ENCODE measurements around the gene KCTD5. TPM values are rescaled to one million over a fixed set of nuclear protein-coding genes. Genes with fewer than 3 reads are reported as not detected.
"Not testable (repeated sequence)": the region's sequence is repeated elsewhere in the genome, so short reads cannot be mapped to it uniquely, and the experiment has no call there.

The KCTD5 gene
- total and polyA plus RNA-seq, 2 of the 8 experiments (the other 6 are each of a cell fraction or from before 2014, with no cell fraction given), result 26.6 to 31.8 TPM

DNA sequence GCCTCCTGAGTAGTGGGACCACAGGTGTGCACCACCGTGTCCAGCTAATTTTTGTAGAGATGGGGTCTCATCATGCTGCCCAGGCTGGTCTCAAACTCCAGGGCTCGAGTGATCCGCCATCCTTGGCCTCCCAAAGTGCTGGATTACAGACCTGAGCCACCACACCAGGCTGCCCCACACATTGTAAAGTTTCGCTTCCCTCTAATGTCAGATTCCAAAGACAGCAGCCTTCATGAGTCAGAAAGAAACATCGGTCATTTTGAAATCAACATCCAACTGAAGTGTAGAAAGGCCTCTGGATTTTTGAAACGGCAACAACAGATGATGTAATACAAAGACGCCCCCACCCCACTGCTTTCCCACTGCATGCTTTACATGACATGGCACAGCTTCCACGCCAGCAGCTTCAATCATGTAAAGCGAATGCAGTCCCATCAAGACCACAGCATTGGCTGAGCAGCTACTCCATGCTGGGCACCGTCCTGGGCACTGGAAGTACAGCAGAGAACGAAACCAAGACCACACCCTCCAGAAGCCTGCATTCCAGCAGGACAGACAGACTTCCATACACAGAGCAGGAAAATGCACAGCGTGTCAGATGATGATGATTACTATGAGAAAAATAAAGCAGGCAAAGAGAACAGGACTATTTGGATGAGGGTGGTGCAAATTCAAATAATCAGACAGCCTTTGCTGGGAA lies 37.4 kb upstream of the KCTD5 start:
- H3K4ac ChIP-seq (replicated peaks; ENCODE audit: insufficient read length, low read depth, low read length); H3K9ac ChIP-seq (replicated peaks in 1 of 4; ENCODE audit: extremely low read depth in 1 of 4, low read depth in 3 of 4, low read length in 3 of 4); H2BK15ac ChIP-seq (ENCODE audit: low read length); H2BK120ac ChIP-seq (replicated peaks; ENCODE audit: low read depth, low read length); H3K4me3 ChIP-seq (ENCODE audit: extremely low read depth in 1 of 4, insufficient read depth in 2 of 4, low read depth in 3 of 4, low read length in 4 of 4); H3K36me3 ChIP-seq (ENCODE audit: control insufficient read depth in 2 of 4, insufficient read depth in 4 of 4, low read length in 3 of 4); H3K4me2 ChIP-seq (ENCODE audit: insufficient read depth in 1 of 2, low read depth in 2 of 2, low read length in 2 of 2); H2BK12ac ChIP-seq (ENCODE audit: low read depth, low read length); H2AFZ ChIP-seq (ENCODE audit: low read length); H2AK5ac ChIP-seq (ENCODE audit: low read depth, low read length); H3K4me1 ChIP-seq (replicated peaks in 1 of 4; ENCODE audit: control insufficient read depth in 3 of 4, insufficient read depth in 4 of 4, low read length in 3 of 4); H3K27ac ChIP-seq (ENCODE audit: low read depth, low read length); H4K8ac ChIP-seq (ENCODE audit: extremely low read depth, insufficient read depth, low read length); POLR2A ChIA-PET (ENCODE audit: partially characterized antibody); H3K56ac ChIP-seq (replicated peaks; ENCODE audit: insufficient read length, low read depth, low read length); DNase-seq (ENCODE audit: low read depth in 1 of 2, low spot score in 2 of 2); H3K79me1 ChIP-seq (ENCODE audit: low read depth, low read length); H3K18ac ChIP-seq (ENCODE audit: extremely low read depth, low read length); H2BK5ac ChIP-seq (ENCODE audit: low read depth, low read length); H3K79me2 ChIP-seq (ENCODE audit: control insufficient read depth in 1 of 2, insufficient read depth in 2 of 2, low read length in 2 of 2); H3K27me3 ChIP-seq (replicated peaks in 1 of 4; ENCODE audit: control insufficient read depth in 3 of 4, extremely low read depth in 1 of 4, insufficient read depth in 3 of 4, low read length in 3 of 4); CTCF ChIA-PET (ENCODE audit: partially characterized antibody); H3K9me3 ChIP-seq (ENCODE audit: insufficient read depth in 2 of 2, low read depth in 1 of 2, low read length in 1 of 2); H3K23ac ChIP-seq (ENCODE audit: insufficient read length); H3K23me2 ChIP-seq (ENCODE audit: low read depth, low read length); FAIRE-seq; H3K14ac ChIP-seq (ENCODE audit: insufficient read length); H4K20me1 ChIP-seq (replicated peaks in 1 of 2; ENCODE audit: control insufficient read depth in 1 of 2, insufficient read depth in 2 of 2, low read length in 2 of 2); H4K5ac ChIP-seq (ENCODE audit: insufficient read length, low read depth, low read length); H2BK20ac ChIP-seq (ENCODE audit: low read length); H4K91ac ChIP-seq (replicated peaks; ENCODE audit: insufficient read length, low read length): not testable (repeated sequence)
- WGBS, 2 experiments (ENCODE audit: extremely low coverage in 1 of 2, insufficient coverage in 1 of 2, insufficient read length in 1 of 2, insufficient replicate concordance in 2 of 2, low coverage in 1 of 2, low lambda C conversion rate in 2 of 2, missing lambda C conversion rate in 1 of 2), result no CpG with 5 or more reads among the region's 12 CpGs

DNA sequence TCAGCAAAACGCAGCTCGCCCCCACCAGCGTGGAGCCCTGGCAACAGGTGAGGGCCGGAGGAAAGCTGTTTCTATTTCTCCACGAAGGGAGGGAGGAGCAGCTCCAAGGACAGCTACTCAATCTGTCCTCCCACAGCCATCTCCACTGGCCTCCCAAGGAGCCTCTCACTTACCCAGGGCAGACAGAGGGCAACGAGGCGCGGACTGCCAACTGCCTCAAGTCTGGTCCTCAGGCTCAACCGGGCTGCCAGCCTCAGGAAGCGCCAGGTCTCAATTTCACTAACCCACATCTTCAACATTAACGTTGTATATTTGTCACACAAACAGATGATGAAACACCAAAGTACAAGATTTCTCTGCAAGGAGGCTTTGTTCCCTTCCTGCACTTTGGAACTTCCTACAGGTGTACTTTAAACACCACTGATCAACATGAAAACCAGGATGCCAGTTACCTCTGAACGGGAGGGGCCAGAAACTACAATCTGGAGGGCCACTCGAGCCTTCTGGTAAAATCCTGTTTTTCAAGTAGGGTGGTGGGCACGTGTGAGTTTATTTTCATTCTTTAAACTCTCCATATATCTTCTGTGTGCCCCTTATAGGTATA lies 31.0 kb upstream of the KCTD5 start:
- H3K27ac ChIP-seq (ENCODE audit: low read depth, low read length); H3K27me3 ChIP-seq (replicated peaks in 1 of 4; ENCODE audit: control insufficient read depth in 3 of 4, extremely low read depth in 1 of 4, insufficient read depth in 3 of 4, low read length in 3 of 4); H4K8ac ChIP-seq (ENCODE audit: extremely low read depth, insufficient read depth, low read length); H2BK15ac ChIP-seq (ENCODE audit: low read length); DNase-seq (ENCODE audit: low read depth in 1 of 2, low spot score in 2 of 2); H2BK12ac ChIP-seq (ENCODE audit: low read depth, low read length); H3K56ac ChIP-seq (replicated peaks; ENCODE audit: insufficient read length, low read depth, low read length); H3K79me1 ChIP-seq (ENCODE audit: low read depth, low read length); H2BK5ac ChIP-seq (ENCODE audit: low read depth, low read length); H3K79me2 ChIP-seq (ENCODE audit: control insufficient read depth in 1 of 2, insufficient read depth in 2 of 2, low read length in 2 of 2); H3K36me3 ChIP-seq (ENCODE audit: control insufficient read depth in 2 of 4, insufficient read depth in 4 of 4, low read length in 3 of 4); H3K18ac ChIP-seq (ENCODE audit: extremely low read depth, low read length); H4K20me1 ChIP-seq (replicated peaks in 1 of 2; ENCODE audit: control insufficient read depth in 1 of 2, insufficient read depth in 2 of 2, low read length in 2 of 2); H3K4me2 ChIP-seq (ENCODE audit: insufficient read depth in 1 of 2, low read depth in 2 of 2, low read length in 2 of 2); H4K91ac ChIP-seq (replicated peaks; ENCODE audit: insufficient read length, low read length); H3K23ac ChIP-seq (ENCODE audit: insufficient read length); H3K9ac ChIP-seq (replicated peaks in 1 of 4; ENCODE audit: extremely low read depth in 1 of 4, low read depth in 3 of 4, low read length in 3 of 4); H2AFZ ChIP-seq (ENCODE audit: low read length); H3K4me1 ChIP-seq (replicated peaks in 1 of 4; ENCODE audit: control insufficient read depth in 3 of 4, insufficient read depth in 4 of 4, low read length in 3 of 4); POLR2A ChIA-PET (ENCODE audit: partially characterized antibody); H2BK120ac ChIP-seq (replicated peaks; ENCODE audit: low read depth, low read length); H3K4ac ChIP-seq (replicated peaks; ENCODE audit: insufficient read length, low read depth, low read length); H2AK5ac ChIP-seq (ENCODE audit: low read depth, low read length); H4K5ac ChIP-seq (ENCODE audit: insufficient read length, low read depth, low read length); H3K14ac ChIP-seq (ENCODE audit: insufficient read length); H3K23me2 ChIP-seq (ENCODE audit: low read depth, low read length); H3K9me3 ChIP-seq (ENCODE audit: insufficient read depth in 2 of 2, low read depth in 1 of 2, low read length in 1 of 2); FAIRE-seq; H3K4me3 ChIP-seq (ENCODE audit: extremely low read depth in 1 of 4, insufficient read depth in 2 of 4, low read depth in 3 of 4, low read length in 4 of 4); H2BK20ac ChIP-seq (ENCODE audit: low read length); CTCF ChIA-PET (ENCODE audit: partially characterized antibody): not testable (repeated sequence)
- no CpG with 5 or more reads among the region's 14 CpGs for WGBS, 2 experiments (ENCODE audit: extremely low coverage in 1 of 2, insufficient coverage in 1 of 2, insufficient read length in 1 of 2, insufficient replicate concordance in 2 of 2, low coverage in 1 of 2, low lambda C conversion rate in 2 of 2, missing lambda C conversion rate in 1 of 2)
